Measurements from ENCODE around the gene P2RX2. TPM values are rescaled to one million over a fixed set of nuclear protein-coding genes. Genes with fewer than 3 reads are reported as not detected.

P2RX2 gene
- total RNA-seq, 1 experiment from 2014 or later = not detected

GRCh38 chr12:132662901-132663755 is 44.6 kb downstream of the P2RX2 start:
- no peak for DNase-seq (ENCODE audit: low spot score)

GRCh38 chr12:132664206-132665148 is 45.9 kb downstream of the P2RX2 start:
- DNase-seq (ENCODE audit: low spot score) = no peak

GRCh38 chr12:132665149-132665491 is 46.5 kb downstream of the P2RX2 start:
- DNase-seq (ENCODE audit: low spot score) = no peak

- DNase-seq (ENCODE audit: low spot score) = no peak
Observed at GRCh38 chr12:132665794-132666193, 47.2 kb downstream of the P2RX2 start.

GRCh38 chr12:132668191-132669088 is 49.9 kb downstream of the P2RX2 start:
- no peak for DNase-seq (ENCODE audit: low spot score)

- no peak for DNase-seq (ENCODE audit: low spot score)
Observed at GRCh38 chr12:132669166-132669879, 50.7 kb downstream of the P2RX2 start.

Other genes starting within 250 kb of the P2RX2 start
- 12.6 and 22.5 TPM in 2 replicates for gene FBRSL1, start 128.6 kb upstream of the P2RX2 start, total RNA-seq (2014; rRNA removed; shearing (Covaris generic))
- gene LRCOL1, start 8.2 kb upstream of the P2RX2 start, total RNA-seq (2014; rRNA removed; shearing (Covaris generic)) = 1.1 and 1.4 TPM in 2 replicates
- gene POLE, start 68.6 kb downstream of the P2RX2 start, total RNA-seq (2014; rRNA removed; shearing (Covaris generic)) = 25.6 and 28.9 TPM in 2 replicates
- gene PXMP2, start 68.8 kb downstream of the P2RX2 start, total RNA-seq (2014; rRNA removed; shearing (Covaris generic)) = 36.3 and 43.1 TPM in 2 replicates
- gene PGAM5, start 92.1 kb downstream of the P2RX2 start, total RNA-seq (2014; rRNA removed; shearing (Covaris generic)) = 59.8 and 73.4 TPM in 2 replicates
- gene ANKLE2, start 143.1 kb downstream of the P2RX2 start, total RNA-seq (2014; rRNA removed; shearing (Covaris generic)) = 98.6 and 101 TPM in 2 replicates
- gene GOLGA3, start 210.1 kb downstream of the P2RX2 start, total RNA-seq (2014; rRNA removed; shearing (Covaris generic)) = 42.6 and 48.9 TPM in 2 replicates

All from A172 (cell line).